ENCODE measurements around the gene SLTM.
A peak's percentile ranks its signal among the peaks of the same experiment; 100 is the strongest.

The SLTM gene

DNA sequence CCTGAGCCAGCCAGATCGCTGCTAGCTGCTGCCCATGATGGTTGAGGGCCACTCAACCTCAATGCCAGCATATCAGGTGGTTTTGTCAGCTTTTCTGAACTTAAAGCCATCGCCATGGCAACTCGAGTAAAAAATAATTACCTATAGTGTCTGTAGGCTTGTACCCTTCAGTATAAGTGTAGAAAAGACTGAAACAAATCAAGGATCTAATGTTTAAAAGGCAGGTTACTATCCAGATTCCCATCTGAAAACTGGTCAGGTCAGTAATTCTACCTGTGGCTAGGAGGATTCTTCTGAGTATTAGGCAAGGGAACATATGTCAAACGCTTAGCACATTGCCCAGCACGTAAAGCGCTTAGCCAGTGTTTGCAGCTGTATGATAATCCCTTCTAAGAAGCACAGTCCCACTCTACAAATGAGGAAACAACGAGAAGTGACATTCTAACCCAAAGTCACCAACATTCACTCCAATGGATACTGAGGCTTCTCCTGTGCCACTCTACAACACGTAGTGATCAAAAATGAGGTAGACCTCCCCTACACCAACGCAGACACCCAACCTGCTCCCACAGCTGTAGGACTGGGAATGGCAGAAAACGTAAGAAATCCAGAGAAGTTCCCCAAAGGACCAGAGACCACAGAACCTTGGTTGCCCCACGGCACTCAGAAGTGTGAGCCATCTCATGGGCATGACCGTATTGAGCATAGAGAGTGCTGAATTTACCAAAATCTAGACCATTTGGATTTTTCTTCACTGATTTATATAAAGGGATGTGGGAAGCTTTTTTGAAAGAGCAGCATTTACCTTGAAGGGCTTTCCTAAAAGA lies 55.3 kb downstream of the SLTM start:
- TF ChIP-seq ZNF558 (tag by site-specific recombination; IDR thresholded peaks at IDR 0.05), result peak; percentile 44; the same call in 1 of the 2 replicates
- no peak for TF ChIP-seq ZNF350 (tag by site-specific recombination; IDR thresholded peaks at IDR 0.05)
- Histone ChIP-seq H3K4me3 (ENCODE audit: low read depth, low read length) (no peak overlapping the region), H3K36me3 (ENCODE audit: control insufficient read depth in 2 of 2, insufficient read depth in 1 of 2, low read length in 2 of 2) (peaks cover 15 to 51% of the 10 kb centered on the region in 2 experiments), H3K9me3 (ENCODE audit: control insufficient read depth, insufficient read depth, low read depth, low read length) (no peaks in the 10 kb centered on the region), H3K4me1 (ENCODE audit: control insufficient read depth, insufficient read depth, low read length) (no peaks in the 10 kb centered on the region), H3K27ac (ENCODE audit: extremely low read depth, low read depth, low read length) (no peak overlapping the region)
- ChIA-PET POLR2A (no interaction called here), CTCF (interaction anchor here (0.6 kb wide), 1 partner anchor 608 kb away, joined by 3 read pairs; no protein-coding TSS in a partner anchor)

GRCh38 chr15:58876306-58877106 lies 57.0 kb downstream of the SLTM start:
- no peak overlapping the region for H3K27ac ChIP-seq (ENCODE audit: extremely low read depth, low read depth, low read length)
- CTCF ChIA-PET, result no interaction called here
- H3K36me3 ChIP-seq (ENCODE audit: control insufficient read depth in 2 of 2, insufficient read depth in 1 of 2, low read length in 2 of 2), result peaks cover 5 to 37% of the 10 kb centered on the region in 2 experiments
- no peak overlapping the region for H3K4me3 ChIP-seq (ENCODE audit: low read depth, low read length)
- no peak for TF ChIP-seq OSR2 (tag by site-specific recombination; IDR thresholded peaks at IDR 0.05)
- TF ChIP-seq ZNF843 (tag by site-specific recombination; IDR thresholded peaks at IDR 0.05), result no peak
- TF ChIP-seq GLI4 (tag by site-specific recombination; IDR thresholded peaks at IDR 0.05), result no peak
- TF ChIP-seq, protein P1, sequence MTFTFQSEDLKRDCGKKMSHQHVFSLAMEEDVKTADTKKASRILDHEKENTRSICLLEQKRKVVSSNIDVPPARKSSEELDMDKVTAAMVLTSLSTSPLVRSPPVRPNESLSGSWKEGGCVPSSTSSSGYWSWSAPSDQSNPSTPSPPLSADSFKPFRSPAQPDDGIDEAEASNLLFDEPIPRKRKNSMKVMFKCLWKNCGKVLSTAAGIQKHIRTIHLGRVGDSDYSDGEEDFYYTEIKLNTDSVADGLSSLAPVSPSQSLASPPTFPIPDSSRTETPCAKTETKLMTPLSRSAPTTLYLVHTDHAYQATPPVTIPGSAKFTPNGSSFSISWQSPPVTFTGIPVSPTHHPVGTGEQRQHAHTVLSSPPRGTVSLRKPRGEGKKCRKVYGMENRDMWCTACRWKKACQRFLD (tag by site-specific recombination; IDR thresholded peaks at IDR 0.05), result no peak
- TF ChIP-seq ZBTB44 (tag by site-specific recombination; IDR thresholded peaks at IDR 0.05), result no peak
- no peak for TF ChIP-seq ZNF701 (tag by site-specific recombination; IDR thresholded peaks at IDR 0.05)
- TF ChIP-seq ZNF768 (tag by site-specific recombination; IDR thresholded peaks at IDR 0.05), result no peak
- TF ChIP-seq ZNF362 (tag by site-specific recombination; IDR thresholded peaks at IDR 0.05), result no peak
- TF ChIP-seq, protein P2, sequence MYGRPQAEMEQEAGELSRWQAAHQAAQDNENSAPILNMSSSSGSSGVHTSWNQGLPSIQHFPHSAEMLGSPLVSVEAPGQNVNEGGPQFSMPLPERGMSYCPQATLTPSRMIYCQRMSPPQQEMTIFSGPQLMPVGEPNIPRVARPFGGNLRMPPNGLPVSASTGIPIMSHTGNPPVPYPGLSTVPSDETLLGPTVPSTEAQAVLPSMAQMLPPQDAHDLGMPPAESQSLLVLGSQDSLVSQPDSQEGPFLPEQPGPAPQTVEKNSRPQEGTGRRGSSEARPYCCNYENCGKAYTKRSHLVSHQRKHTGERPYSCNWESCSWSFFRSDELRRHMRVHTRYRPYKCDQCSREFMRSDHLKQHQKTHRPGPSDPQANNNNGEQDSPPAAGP (tag by site-specific recombination; IDR thresholded peaks at IDR 0.05), result no peak
- TF ChIP-seq HOXC10 (CRISPR knock-in tag; IDR thresholded peaks at IDR 0.05), result no peak
- TF ChIP-seq ZNF23 (tag by site-specific recombination; IDR thresholded peaks at IDR 0.05; ENCODE audit: borderline replicate concordance), result no peak
- TF ChIP-seq ZNF473 (tag by site-specific recombination; IDR thresholded peaks at IDR 0.05), result no peak
- no peak for TF ChIP-seq ZNF670 (tag by site-specific recombination; IDR thresholded peaks at IDR 0.05; ENCODE audit: low read depth)
- TF ChIP-seq KLF9 (tag by site-specific recombination; IDR thresholded peaks at IDR 0.05; ENCODE audit: low read depth), result no peak
- TF ChIP-seq ZEB2 (tag by site-specific recombination; IDR thresholded peaks at IDR 0.05), result no peak
- TF ChIP-seq YY2 (tag by site-specific recombination; IDR thresholded peaks at IDR 0.05), result no peak
- no peak for TF ChIP-seq ZNF48 (tag by site-specific recombination; IDR thresholded peaks at IDR 0.05)
- TF ChIP-seq ZNF311 (tag by site-specific recombination; IDR thresholded peaks at IDR 0.05; ENCODE audit: borderline replicate concordance), result no peak
- no peak for TF ChIP-seq PATZ1 (tag by site-specific recombination; IDR thresholded peaks at IDR 0.05)
- TF ChIP-seq ZNF600 (tag by site-specific recombination; IDR thresholded peaks at IDR 0.05), result no peak
- H3K9me3 ChIP-seq (ENCODE audit: control insufficient read depth, insufficient read depth, low read depth, low read length), result no peaks in the 10 kb centered on the region
- POLR2A ChIA-PET, result no interaction called here
- H3K4me1 ChIP-seq (ENCODE audit: control insufficient read depth, insufficient read depth, low read length), result no peaks in the 10 kb centered on the region

All from HEK293 (cell line).